ENCODE results near the gene RAPGEF6.

RAPGEF6 gene

DNA sequence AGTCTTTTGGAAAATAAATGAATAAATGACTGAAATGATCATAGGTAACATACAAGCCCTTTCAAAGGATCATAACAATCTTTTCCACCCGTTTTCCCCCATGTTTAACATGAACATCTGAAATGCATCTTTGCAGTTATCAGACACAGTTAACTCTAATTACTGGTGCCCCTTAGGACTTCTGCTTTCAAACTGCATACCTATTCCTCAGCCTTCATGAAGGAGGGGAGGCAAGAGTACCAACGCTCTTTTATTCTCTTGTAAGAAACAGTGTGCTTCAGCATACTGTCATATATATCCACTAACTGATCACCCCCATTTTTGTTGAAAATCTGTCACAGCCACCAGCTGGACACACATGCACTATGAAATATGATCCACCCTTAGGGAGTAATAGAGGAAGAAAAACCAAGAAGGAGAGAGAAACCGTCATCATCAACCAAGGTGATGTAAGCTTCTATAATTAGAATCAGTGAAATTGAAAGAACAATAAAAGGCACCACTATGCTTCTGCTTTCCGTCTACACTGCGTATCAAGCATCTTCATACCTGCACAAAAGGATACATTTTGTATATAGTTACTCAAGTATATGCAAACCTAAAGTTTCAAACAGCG is 98.7 kb downstream of the RAPGEF6 start (continued):
- peak; percentile 34; the same call in 1 of the 2 replicates for TF ChIP-seq KLF10 (tag by site-specific recombination; IDR thresholded peaks at IDR 0.05)
- no peak for TF ChIP-seq ZNF184 (tag by site-specific recombination; IDR thresholded peaks at IDR 0.05)
- TF ChIP-seq, protein P1, sequence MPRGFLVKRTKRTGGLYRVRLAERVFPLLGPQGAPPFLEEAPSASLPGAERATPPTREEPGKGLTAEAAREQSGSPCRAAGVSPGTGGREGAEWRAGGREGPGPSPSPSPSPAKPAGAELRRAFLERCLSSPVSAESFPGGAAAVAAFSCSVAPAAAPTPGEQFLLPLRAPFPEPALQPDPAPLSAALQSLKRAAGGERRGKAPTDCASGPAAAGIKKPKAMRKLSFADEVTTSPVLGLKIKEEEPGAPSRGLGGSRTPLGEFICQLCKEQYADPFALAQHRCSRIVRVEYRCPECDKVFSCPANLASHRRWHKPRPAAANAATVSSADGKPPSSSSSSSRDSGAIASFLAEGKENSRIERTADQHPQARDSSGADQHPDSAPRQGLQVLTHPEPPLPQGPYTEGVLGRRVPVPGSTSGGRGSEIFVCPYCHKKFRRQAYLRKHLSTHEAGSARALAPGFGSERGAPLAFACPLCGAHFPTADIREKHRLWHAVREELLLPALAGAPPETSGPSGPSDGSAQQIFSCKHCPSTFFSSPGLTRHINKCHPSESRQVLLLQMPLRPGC (tag by site-specific recombination; IDR thresholded peaks at IDR 0.05) = peak; percentile 67; the same call in 1 of the 2 replicates
- TF ChIP-seq ZNF391 (tag by site-specific recombination; IDR thresholded peaks at IDR 0.05; ENCODE audit: borderline replicate concordance, low read depth) = 0 out of 2 replicates have a peak, but pooled peaks have one; percentile 50
- TF ChIP-seq HOXD13 (CRISPR knock-in tag; IDR thresholded peaks at IDR 0.05; ENCODE audit: borderline replicate concordance) = no peak
- TF ChIP-seq ZNF19 (tag by site-specific recombination; IDR thresholded peaks at IDR 0.05; ENCODE audit: low read depth) = no peak
- TF ChIP-seq ZEB2 (tag by site-specific recombination; IDR thresholded peaks at IDR 0.05) = peak; percentile 91
- no peak for TF ChIP-seq ZNF114 (tag by site-specific recombination; IDR thresholded peaks at IDR 0.05)
- TF ChIP-seq, protein P2, sequence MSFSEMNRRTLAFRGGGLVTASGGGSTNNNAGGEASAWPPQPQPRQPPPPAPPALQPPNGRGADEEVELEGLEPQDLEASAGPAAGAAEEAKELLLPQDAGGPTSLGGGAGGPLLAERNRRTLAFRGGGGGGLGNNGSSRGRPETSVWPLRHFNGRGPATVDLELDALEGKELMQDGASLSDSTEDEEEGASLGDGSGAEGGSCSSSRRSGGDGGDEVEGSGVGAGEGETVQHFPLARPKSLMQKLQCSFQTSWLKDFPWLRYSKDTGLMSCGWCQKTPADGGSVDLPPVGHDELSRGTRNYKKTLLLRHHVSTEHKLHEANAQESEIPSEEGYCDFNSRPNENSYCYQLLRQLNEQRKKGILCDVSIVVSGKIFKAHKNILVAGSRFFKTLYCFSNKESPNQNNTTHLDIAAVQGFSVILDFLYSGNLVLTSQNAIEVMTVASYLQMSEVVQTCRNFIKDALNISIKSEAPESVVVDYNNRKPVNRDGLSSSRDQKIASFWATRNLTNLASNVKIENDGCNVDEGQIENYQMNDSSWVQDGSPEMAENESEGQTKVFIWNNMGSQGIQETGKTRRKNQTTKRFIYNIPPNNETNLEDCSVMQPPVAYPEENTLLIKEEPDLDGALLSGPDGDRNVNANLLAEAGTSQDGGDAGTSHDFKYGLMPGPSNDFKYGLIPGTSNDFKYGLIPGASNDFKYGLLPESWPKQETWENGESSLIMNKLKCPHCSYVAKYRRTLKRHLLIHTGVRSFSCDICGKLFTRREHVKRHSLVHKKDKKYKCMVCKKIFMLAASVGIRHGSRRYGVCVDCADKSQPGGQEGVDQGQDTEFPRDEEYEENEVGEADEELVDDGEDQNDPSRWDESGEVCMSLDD (tag by site-specific recombination; IDR thresholded peaks at IDR 0.05) = no peak
- TF ChIP-seq, protein P3, sequence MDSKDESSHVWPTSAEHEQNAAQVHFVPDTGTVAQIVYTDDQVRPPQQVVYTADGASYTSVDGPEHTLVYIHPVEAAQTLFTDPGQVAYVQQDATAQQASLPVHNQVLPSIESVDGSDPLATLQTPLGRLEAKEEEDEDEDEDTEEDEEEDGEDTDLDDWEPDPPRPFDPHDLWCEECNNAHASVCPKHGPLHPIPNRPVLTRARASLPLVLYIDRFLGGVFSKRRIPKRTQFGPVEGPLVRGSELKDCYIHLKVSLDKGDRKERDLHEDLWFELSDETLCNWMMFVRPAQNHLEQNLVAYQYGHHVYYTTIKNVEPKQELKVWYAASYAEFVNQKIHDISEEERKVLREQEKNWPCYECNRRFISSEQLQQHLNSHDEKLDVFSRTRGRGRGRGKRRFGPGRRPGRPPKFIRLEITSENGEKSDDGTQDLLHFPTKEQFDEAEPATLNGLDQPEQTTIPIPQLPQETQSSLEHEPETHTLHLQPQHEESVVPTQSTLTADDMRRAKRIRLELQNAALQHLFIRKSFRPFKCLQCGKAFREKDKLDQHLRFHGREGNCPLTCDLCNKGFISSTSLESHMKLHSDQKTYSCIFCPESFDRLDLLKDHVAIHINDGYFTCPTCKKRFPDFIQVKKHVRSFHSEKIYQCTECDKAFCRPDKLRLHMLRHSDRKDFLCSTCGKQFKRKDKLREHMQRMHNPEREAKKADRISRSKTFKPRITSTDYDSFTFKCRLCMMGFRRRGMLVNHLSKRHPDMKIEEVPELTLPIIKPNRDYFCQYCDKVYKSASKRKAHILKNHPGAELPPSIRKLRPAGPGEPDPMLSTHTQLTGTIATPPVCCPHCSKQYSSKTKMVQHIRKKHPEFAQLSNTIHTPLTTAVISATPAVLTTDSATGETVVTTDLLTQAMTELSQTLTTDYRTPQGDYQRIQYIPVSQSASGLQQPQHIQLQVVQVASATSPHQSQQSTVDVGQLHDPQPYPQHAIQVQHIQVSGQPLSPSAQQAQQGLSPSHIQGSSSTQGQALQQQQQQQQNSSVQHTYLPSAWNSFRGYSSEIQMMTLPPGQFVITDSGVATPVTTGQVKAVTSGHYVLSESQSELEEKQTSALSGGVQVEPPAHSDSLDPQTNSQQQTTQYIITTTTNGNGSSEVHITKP (tag by site-specific recombination; IDR thresholded peaks at IDR 0.05) = peak; percentile 87
- TF ChIP-seq, protein P4, sequence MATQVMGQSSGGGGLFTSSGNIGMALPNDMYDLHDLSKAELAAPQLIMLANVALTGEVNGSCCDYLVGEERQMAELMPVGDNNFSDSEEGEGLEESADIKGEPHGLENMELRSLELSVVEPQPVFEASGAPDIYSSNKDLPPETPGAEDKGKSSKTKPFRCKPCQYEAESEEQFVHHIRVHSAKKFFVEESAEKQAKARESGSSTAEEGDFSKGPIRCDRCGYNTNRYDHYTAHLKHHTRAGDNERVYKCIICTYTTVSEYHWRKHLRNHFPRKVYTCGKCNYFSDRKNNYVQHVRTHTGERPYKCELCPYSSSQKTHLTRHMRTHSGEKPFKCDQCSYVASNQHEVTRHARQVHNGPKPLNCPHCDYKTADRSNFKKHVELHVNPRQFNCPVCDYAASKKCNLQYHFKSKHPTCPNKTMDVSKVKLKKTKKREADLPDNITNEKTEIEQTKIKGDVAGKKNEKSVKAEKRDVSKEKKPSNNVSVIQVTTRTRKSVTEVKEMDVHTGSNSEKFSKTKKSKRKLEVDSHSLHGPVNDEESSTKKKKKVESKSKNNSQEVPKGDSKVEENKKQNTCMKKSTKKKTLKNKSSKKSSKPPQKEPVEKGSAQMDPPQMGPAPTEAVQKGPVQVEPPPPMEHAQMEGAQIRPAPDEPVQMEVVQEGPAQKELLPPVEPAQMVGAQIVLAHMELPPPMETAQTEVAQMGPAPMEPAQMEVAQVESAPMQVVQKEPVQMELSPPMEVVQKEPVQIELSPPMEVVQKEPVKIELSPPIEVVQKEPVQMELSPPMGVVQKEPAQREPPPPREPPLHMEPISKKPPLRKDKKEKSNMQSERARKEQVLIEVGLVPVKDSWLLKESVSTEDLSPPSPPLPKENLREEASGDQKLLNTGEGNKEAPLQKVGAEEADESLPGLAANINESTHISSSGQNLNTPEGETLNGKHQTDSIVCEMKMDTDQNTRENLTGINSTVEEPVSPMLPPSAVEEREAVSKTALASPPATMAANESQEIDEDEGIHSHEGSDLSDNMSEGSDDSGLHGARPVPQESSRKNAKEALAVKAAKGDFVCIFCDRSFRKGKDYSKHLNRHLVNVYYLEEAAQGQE (tag by site-specific recombination; IDR thresholded peaks at IDR 0.05) = no peak
- TF ChIP-seq ZSCAN16 (tag by site-specific recombination; IDR thresholded peaks at IDR 0.05) = no peak
- TF ChIP-seq SCRT1 (tag by site-specific recombination; IDR thresholded peaks at IDR 0.05; ENCODE audit: borderline replicate concordance) = no peak
- TF ChIP-seq ZNF792 (tag by site-specific recombination; IDR thresholded peaks at IDR 0.05) = no peak
- TF ChIP-seq ZNF610 (tag by site-specific recombination; IDR thresholded peaks at IDR 0.05; ENCODE audit: borderline replicate concordance) = no peak
- TF ChIP-seq ZNF707 (tag by site-specific recombination; IDR thresholded peaks at IDR 0.05) = no peak
- TF ChIP-seq OVOL3 (tag by site-specific recombination; IDR thresholded peaks at IDR 0.05) = peak; percentile 22; the same call in 1 of the 2 replicates
- TF ChIP-seq ZBTB21 (tag by site-specific recombination; IDR thresholded peaks at IDR 0.05) = peak; percentile 88
- no peak for TF ChIP-seq ZNF701 (tag by site-specific recombination; IDR thresholded peaks at IDR 0.05)
- TF ChIP-seq ZNF146 (tag by site-specific recombination; IDR thresholded peaks at IDR 0.05) = no peak
- no peak for TF ChIP-seq ZNF302 (tag by site-specific recombination; IDR thresholded peaks at IDR 0.05; ENCODE audit: low read depth)
- TF ChIP-seq, protein P5, sequence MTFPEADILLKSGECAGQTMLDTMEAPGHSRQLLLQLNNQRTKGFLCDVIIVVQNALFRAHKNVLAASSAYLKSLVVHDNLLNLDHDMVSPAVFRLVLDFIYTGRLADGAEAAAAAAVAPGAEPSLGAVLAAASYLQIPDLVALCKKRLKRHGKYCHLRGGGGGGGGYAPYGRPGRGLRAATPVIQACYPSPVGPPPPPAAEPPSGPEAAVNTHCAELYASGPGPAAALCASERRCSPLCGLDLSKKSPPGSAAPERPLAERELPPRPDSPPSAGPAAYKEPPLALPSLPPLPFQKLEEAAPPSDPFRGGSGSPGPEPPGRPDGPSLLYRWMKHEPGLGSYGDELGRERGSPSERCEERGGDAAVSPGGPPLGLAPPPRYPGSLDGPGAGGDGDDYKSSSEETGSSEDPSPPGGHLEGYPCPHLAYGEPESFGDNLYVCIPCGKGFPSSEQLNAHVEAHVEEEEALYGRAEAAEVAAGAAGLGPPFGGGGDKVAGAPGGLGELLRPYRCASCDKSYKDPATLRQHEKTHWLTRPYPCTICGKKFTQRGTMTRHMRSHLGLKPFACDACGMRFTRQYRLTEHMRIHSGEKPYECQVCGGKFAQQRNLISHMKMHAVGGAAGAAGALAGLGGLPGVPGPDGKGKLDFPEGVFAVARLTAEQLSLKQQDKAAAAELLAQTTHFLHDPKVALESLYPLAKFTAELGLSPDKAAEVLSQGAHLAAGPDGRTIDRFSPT (tag by site-specific recombination; IDR thresholded peaks at IDR 0.05) = no peak
- no peak for TF ChIP-seq ZNF768 (tag by site-specific recombination; IDR thresholded peaks at IDR 0.05)
- TF ChIP-seq ZSCAN30 (tag by site-specific recombination; IDR thresholded peaks at IDR 0.05) = no peak
- TF ChIP-seq ZNF776 (tag by site-specific recombination; IDR thresholded peaks at IDR 0.05; ENCODE audit: borderline replicate concordance) = no peak
- TF ChIP-seq ZNF548 (tag by site-specific recombination; IDR thresholded peaks at IDR 0.05) = no peak
- TF ChIP-seq ZNF660 (tag by site-specific recombination; IDR thresholded peaks at IDR 0.05) = peak; percentile 66

Data from HEK293 (cell line).